CD4-positive, alpha-beta T cell (primary cell): ENCODE measurements around the gene JAZF1. TPM values are rescaled to one million over a fixed set of nuclear protein-coding genes. Genes with fewer than 3 reads are reported as not detected.

Source experiments
- ATAC-seq: fragments of 200-7000 bp; cut with Tn5 transposase; one replicate; pipeline ENCODE4 v1.10.0; 2022; ENCODE audit warnings: mild to moderate bottlenecking; ENCODE audit not compliant: poor library complexity
- CTCF ChIA-PET: fragments of 350-600 bp; sonication (Branson Sonifier 250); formaldehyde crosslinking; loops from one replicate; lab custom pipeline; 2021; ENCODE audit warnings: antibody characterized with exemption, inconsistent platforms; lab: Charles Lee
- POLR2A ChIA-PET: fragments of 350-600 bp; sonication (Branson Sonifier 250); formaldehyde crosslinking; loops from one replicate; lab custom pipeline; 2021; ENCODE audit warnings: antibody characterized with exemption, inconsistent platforms; lab: Charles Lee
- DNase-seq, 14 experiments: peaks; one replicate each; pipeline ENCODE4 v3.0.0-alpha.2; 2013 to 2020; ENCODE audit warnings: mixed read lengths in 2 of 14
- H3K27ac ChIP-seq, 2 donors: one replicate each; pipeline versions ENCODE4 v1.5.1 to v1.7.0; 2013; ENCODE audit warnings: low read length in 2 of 2, low read depth in 1 of 2, mild to moderate bottlenecking in 1 of 2
- H3K27me3 ChIP-seq, 2 experiments: 1 replicate in 1 of 2; 2 replicates in 1 of 2; pipeline versions ENCODE4 v1.6.1 to v1.7.0; 2013; ENCODE audit warnings: low read length in 2 of 2, control low read depth in 1 of 2, mild to moderate bottlenecking in 1 of 2, moderate library complexity in 1 of 2; ENCODE audit not compliant: insufficient read depth in 2 of 2, control insufficient read depth in 1 of 2
- H3K36me3 ChIP-seq: one replicate; pipeline ENCODE4 v1.6.1; 2013; ENCODE audit warnings: low read length, control low read depth; ENCODE audit not compliant: insufficient read depth
- H3K4me1 ChIP-seq: one replicate; pipeline ENCODE4 v1.6.1; 2013; ENCODE audit warnings: low read length, control low read depth; ENCODE audit not compliant: insufficient read depth
- H3K4me3 ChIP-seq: one replicate; pipeline ENCODE4 v1.5.1; 2013; ENCODE audit warnings: mild to moderate bottlenecking, low read length, moderate library complexity
- H3K9me3 ChIP-seq, 2 experiments: 1 replicate in 1 of 2; 2 replicates in 1 of 2; pipeline versions ENCODE4 v1.6.1 to v1.7.0; 2013; ENCODE audit warnings: low read length in 2 of 2, mild to moderate bottlenecking in 2 of 2, control low read depth in 1 of 2, moderate library complexity in 1 of 2; ENCODE audit not compliant: control insufficient read depth in 1 of 2, insufficient read depth in 1 of 2
- H3K27ac Mint-ChIP-seq: one replicate; pipeline ENCODE4 v1.8.0; 2020; ENCODE audit warnings: mixed read lengths
- H3K27me3 Mint-ChIP-seq: one replicate; pipeline ENCODE4 v1.8.0; 2021; ENCODE audit warnings: mixed read lengths
- H3K36me3 Mint-ChIP-seq: one replicate; pipeline ENCODE4 v1.8.0; 2021; ENCODE audit warnings: low read depth, mixed read lengths
- H3K4me1 Mint-ChIP-seq: one replicate; pipeline ENCODE4 v1.8.0; 2021; ENCODE audit warnings: low read depth, mixed read lengths
- H3K4me3 Mint-ChIP-seq: one replicate; pipeline ENCODE4 v1.8.0; 2020; ENCODE audit warnings: mild to moderate bottlenecking, mixed read lengths
- H3K9me3 Mint-ChIP-seq: one replicate; pipeline ENCODE4 v1.8.0; 2020; ENCODE audit warnings: mixed read lengths
- CTCF ChIP-seq: fragments of 200-600 bp; IDR thresholded peaks from one replicate; pipeline ENCODE4 v1.8.0; 2022; ENCODE audit warnings: antibody characterized with exemption, mild to moderate bottlenecking
- intact Hi-C, 2 experiments: fragments of 100-400 bp; cut with DNase I in 1 of 2; cut with micrococcal nuclease in 1 of 2; formaldehyde crosslinking; loops; one replicate each; pipeline versions ENCODE4 v1.15.1 to v1.9.0; 2023 to 2025; cut with DNase I, micrococcal nuclease
- total RNA-seq, 174 experiments: library from RNA in 2 of 174; stranded (reverse) in 2 of 174; gene quantifications; one replicate each; pipeline ENCODE4 v1.2.3 and lab custom pipeline; 2021 to 2026

The JAZF1 gene
- total RNA-seq, 2 experiments from 2014 or later, result 9.9 to 11.1 TPM

- no peaks in the 10 kb centered on the region for H3K9me3 ChIP-seq
- no peak overlapping the region for H3K27ac Mint-ChIP-seq
- no peaks in the 10 kb centered on the region for H3K9me3 Mint-ChIP-seq
- H3K4me3 Mint-ChIP-seq, result no peak overlapping the region
- ChIA-PET POLR2A (no interaction called here), CTCF (no interaction called here)
- no peaks in the 10 kb centered on the region for H3K36me3 ChIP-seq
- intact Hi-C loops, result no loop called here
- ATAC-seq (no peak), DNase-seq (no peak)
- H3K27me3 ChIP-seq, result peaks cover 0 to 4% of the 10 kb centered on the region in 2 experiments
- H3K4me1 ChIP-seq, result peaks cover 2% of the 10 kb centered on the region
- TF ChIP-seq CTCF, result no peak
- peaks cover 16% of the 10 kb centered on the region for H3K4me1 Mint-ChIP-seq
- no peak overlapping the region for H3K27ac ChIP-seq
- no peaks in the 10 kb centered on the region for H3K36me3 Mint-ChIP-seq
- H3K4me3 ChIP-seq, result no peak overlapping the region
- no peaks in the 10 kb centered on the region for H3K27me3 Mint-ChIP-seq
Measured at GRCh38 chr7:28169230-28169629, 11.4 kb downstream of the JAZF1 start.

DNA sequence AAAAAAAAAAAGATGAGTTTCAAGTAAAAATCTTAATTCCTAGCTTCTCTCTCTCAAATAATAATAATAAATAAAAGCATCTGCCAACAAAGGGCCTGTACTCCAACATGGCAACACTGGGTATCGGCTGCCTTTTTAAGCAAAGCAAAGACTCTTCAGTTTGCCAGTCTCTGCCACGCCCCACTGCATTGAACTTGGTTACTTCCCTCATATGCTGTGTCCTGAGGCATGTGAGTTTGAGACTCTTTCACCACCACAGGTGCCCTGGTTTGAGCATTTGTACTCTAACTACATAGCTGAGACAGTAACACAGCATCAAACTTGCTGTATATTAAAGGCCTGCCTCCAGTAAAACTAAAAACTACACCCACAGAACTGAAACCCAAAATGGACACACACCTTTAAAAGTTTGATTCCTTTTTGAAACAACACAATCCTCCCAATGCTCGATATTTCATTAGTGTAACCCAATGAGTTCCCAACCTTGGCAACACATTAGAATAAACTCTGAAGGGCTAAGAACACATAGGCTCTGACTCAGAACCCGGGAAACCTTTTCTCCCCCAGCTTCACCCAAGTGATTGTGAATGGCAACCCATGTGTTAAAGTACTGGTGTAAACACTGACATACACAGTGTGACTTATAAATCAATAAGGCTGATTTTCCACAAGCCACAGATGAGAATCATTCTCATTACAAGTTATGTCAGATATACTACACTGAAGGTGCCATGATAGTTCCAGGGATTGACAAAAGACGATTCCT, 12.0 kb downstream of the JAZF1 start:
- Histone ChIP-seq H3K4me1 (no peaks in the 10 kb centered on the region), H3K9me3 (no peaks in the 10 kb centered on the region), H3K36me3 (no peaks in the 10 kb centered on the region), H3K27me3 (peaks cover 0 to 4% of the 10 kb centered on the region in 2 experiments), H3K4me3 (no peak overlapping the region), H3K27ac (no peak overlapping the region)
- no peak for TF ChIP-seq CTCF
- H3K9me3 Mint-ChIP-seq, result no peaks in the 10 kb centered on the region
- CTCF ChIA-PET, result no interaction called here
- intact Hi-C loops, result no loop called here
- no peaks in the 10 kb centered on the region for H3K36me3 Mint-ChIP-seq
- H3K4me1 Mint-ChIP-seq, result peaks cover 12% of the 10 kb centered on the region
- no peak for ATAC-seq
- no peak overlapping the region for H3K27ac Mint-ChIP-seq
- DNase-seq, result no peak
- POLR2A ChIA-PET, result no interaction called here
- H3K27me3 Mint-ChIP-seq, result no peaks in the 10 kb centered on the region
- H3K4me3 Mint-ChIP-seq, result no peak overlapping the region

GRCh38 chr7:28166982-28167715, 13.4 kb downstream of the JAZF1 start:
- POLR2A ChIA-PET, result no interaction called here
- Histone ChIP-seq H3K27me3 (peaks cover 0 to 4% of the 10 kb centered on the region in 2 experiments), H3K36me3 (no peaks in the 10 kb centered on the region), H3K4me1 (no peaks in the 10 kb centered on the region), H3K9me3 (no peaks in the 10 kb centered on the region), H3K27ac (no peak overlapping the region), H3K4me3 (no peak overlapping the region)
- Mint-ChIP-seq H3K27ac (no peak overlapping the region), H3K4me1 (peaks cover 12% of the 10 kb centered on the region), H3K9me3 (no peaks in the 10 kb centered on the region), H3K27me3 (no peaks in the 10 kb centered on the region), H3K36me3 (no peaks in the 10 kb centered on the region), H3K4me3 (no peak overlapping the region)
- intact Hi-C loops, result no loop called here
- TF ChIP-seq CTCF, result no peak
- ATAC-seq, result no peak
- no peak for DNase-seq
- CTCF ChIA-PET, result no interaction called here
